Measurements from ENCODE around the gene PTPRD. TPM values are rescaled to one million over a fixed set of nuclear protein-coding genes. Genes with fewer than 3 reads are reported as not detected.

The PTPRD gene
- total RNA-seq, 1 donor from 2014 or later = 30.8 TPM

DNA sequence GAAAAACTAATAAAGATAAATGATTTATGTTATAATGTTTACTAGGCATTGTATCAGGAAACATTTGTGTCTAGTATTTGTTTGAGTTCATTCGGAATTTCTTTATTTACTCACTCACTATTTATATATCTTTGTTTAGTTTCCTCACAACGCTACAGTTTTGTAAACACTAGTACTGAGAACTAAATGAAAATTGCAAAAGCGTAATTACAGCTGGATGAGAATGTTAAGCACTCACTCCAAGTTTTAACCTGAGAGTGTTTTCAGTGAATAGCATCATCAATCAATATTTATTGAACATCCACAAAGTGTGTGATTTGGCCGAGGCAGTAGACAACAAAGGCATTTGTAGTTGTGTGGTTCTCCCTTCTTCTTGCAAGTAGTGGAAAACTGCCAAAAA lies 1843.6 kb downstream of the PTPRD start:
- TF ChIP-seq, protein P1, sequence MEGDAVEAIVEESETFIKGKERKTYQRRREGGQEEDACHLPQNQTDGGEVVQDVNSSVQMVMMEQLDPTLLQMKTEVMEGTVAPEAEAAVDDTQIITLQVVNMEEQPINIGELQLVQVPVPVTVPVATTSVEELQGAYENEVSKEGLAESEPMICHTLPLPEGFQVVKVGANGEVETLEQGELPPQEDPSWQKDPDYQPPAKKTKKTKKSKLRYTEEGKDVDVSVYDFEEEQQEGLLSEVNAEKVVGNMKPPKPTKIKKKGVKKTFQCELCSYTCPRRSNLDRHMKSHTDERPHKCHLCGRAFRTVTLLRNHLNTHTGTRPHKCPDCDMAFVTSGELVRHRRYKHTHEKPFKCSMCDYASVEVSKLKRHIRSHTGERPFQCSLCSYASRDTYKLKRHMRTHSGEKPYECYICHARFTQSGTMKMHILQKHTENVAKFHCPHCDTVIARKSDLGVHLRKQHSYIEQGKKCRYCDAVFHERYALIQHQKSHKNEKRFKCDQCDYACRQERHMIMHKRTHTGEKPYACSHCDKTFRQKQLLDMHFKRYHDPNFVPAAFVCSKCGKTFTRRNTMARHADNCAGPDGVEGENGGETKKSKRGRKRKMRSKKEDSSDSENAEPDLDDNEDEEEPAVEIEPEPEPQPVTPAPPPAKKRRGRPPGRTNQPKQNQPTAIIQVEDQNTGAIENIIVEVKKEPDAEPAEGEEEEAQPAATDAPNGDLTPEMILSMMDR (IDR thresholded peaks at IDR 0.05) = no peak
- DNase-seq (no peak), ATAC-seq (no peak)
- intact Hi-C loops (cut with DNase I) = no loop called here
- H3K27ac ChIP-seq = no peak overlapping the region
- H3K36me3 ChIP-seq = no peaks in the 10 kb centered on the region
- no peak overlapping the region for H3K4me3 ChIP-seq
- no peaks in the 10 kb centered on the region for H3K27me3 ChIP-seq
- no peaks in the 10 kb centered on the region for H3K4me1 ChIP-seq
- no peaks in the 10 kb centered on the region for H3K9me3 ChIP-seq

DNA sequence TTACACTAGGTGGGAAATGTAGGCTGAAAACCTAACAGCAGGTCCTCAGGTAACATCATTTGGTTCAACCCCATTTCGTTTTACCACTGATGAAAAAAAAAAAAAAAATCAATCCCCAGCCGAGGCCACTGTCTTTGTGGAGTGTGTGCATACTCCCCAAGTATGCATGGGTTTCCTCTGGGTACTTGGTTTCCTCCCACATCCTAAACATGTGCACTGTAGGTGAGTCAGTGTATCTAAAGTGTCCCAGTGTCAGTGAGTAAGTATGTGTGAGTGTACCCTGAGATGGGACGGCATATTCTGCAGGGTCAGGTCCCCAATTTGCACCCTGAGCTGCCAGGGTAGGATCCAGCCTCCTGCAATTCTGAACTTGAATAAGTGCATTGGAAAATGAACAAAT lies 1846.7 kb downstream of the PTPRD start:
- ATAC-seq (no peak), DNase-seq (no peak)
- H3K27me3 ChIP-seq = no peaks in the 10 kb centered on the region
- H3K4me1 ChIP-seq = no peaks in the 10 kb centered on the region
- no peaks in the 10 kb centered on the region for H3K9me3 ChIP-seq
- H3K36me3 ChIP-seq = no peaks in the 10 kb centered on the region
- H3K4me3 ChIP-seq = no peak overlapping the region
- intact Hi-C loops (cut with DNase I) = no loop called here
- H3K27ac ChIP-seq = no peak overlapping the region
- TF ChIP-seq, protein P1 (IDR thresholded peaks at IDR 0.05) = no peak

DNA sequence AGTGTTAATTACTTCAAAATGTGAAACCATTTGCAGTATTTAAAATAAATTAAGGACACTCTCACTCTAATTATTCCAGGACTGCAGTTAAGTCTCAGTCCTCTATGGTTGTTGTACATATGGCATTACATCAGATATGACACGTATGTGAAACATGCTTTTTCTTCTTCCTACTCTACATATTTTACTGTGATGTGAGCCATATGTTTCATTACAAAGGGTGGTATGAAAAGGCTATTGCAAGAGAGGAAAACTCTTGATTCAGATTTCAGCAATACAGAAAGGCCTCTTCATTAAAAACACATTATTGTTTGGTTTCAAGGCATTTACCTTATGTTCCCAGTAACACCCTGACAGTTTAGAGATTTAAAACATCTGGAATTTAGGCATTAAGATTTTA lies 1848.8 kb downstream of the PTPRD start:
- no peak for ATAC-seq

DNA sequence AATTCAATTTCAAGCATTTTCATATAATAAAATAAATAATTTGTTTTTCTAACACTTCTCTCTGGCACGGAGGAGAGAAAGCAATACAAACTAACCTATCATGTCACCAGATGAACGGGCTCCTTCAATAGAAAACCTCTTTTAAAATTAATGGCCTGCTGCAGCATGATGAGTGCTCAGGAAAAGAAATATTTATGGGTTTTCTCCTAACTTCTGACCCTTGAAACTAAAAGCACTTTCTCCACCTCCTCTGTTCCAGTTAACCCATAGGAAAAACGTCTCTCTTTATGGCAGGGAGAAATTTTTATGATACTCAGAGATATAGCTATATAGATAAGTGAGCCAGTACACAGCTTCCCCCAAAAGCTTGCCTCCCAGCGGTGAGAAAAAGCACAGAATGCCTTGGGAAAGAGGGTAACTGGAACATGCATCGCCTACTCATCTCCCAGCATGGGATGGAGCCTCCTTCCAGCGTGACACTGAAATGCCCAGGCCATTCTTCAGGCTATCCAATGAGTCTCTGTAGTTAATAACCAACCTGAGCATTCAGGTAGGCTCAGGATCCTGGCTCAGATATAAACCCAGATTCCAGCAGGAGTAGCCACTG lies 1850.2 kb downstream of the PTPRD start:
- no peak for ATAC-seq
- Histone ChIP-seq H3K4me3 (no peak overlapping the region), H3K4me1 (no peaks in the 10 kb centered on the region), H3K27ac (no peak overlapping the region), H3K9me3 (no peaks in the 10 kb centered on the region), H3K36me3 (no peaks in the 10 kb centered on the region), H3K27me3 (no peaks in the 10 kb centered on the region)
- no peak for DNase-seq
- TF ChIP-seq, protein P1 (IDR thresholded peaks at IDR 0.05) = no peak
- intact Hi-C loops (cut with DNase I) = no loop called here

More for the DNA sequence above, 1848.8 kb downstream of the PTPRD start:
- Histone ChIP-seq H3K27ac (no peak overlapping the region), H3K4me3 (no peak overlapping the region), H3K36me3 (no peaks in the 10 kb centered on the region), H3K9me3 (no peaks in the 10 kb centered on the region), H3K4me1 (no peaks in the 10 kb centered on the region), H3K27me3 (no peaks in the 10 kb centered on the region)
- DNase-seq = no peak
- TF ChIP-seq, protein P1 (IDR thresholded peaks at IDR 0.05) = no peak
- intact Hi-C loops (cut with DNase I) = no loop called here

DNA sequence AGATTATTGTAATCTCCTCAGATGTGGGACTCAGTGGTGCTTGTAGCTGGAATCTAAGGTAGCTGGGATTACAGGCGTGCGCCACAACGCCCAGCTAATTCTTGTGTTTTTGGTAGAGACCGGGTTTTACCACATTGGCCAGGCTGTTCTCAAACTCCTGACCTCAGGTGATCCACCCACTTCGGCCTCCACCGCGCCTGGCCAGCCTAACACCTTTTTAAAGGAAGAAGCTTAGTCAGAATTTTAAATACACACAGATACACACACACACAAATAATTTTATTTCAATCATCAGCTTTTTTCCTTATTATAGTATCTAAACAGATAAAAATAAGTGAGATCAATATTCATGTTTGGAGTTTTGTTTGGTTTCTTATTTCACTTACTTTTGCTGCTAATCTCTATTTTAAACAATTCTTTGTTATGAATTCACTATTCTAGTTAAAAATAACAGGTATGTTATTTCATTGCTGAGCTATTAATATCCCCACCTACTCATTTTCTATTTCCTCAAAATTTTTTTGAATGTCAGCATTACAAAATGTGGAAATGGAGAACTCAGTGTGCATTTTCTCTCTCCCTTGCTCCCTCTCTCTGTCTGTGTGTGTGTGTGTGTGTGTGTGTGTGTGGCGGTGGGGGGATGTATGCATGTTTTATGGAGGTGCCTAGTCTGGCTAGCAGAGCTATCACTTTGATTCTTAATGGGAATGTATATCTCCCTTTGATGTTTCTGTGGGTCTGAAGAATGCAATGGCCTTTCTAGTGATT lies 1852.6 kb downstream of the PTPRD start:
- DNase-seq (no peak), ATAC-seq (no peak)
- Histone ChIP-seq H3K36me3 (no peaks in the 10 kb centered on the region), H3K27ac (no peak overlapping the region), H3K4me1 (no peaks in the 10 kb centered on the region), H3K27me3 (no peaks in the 10 kb centered on the region), H3K4me3 (no peak overlapping the region), H3K9me3 (no peaks in the 10 kb centered on the region)
- TF ChIP-seq, protein P1 (IDR thresholded peaks at IDR 0.05) = no peak
- intact Hi-C loops (cut with DNase I) = no loop called here
